ENCODE results near the gene XBP1. TPM values are rescaled to one million over a fixed set of nuclear protein-coding genes. Genes with fewer than 3 reads are reported as not detected.

Gene XBP1
- total and polyA plus RNA-seq, 2 of the 8 experiments (the other 6 are each of a cell fraction or from before 2014, with no cell fraction given): 99.8 to 131 TPM

GRCh38 chr22:28833276-28833923 is 33.0 kb upstream of the XBP1 start:
- Histone ChIP-seq H3K27ac (ENCODE audit: low read depth, low read length) (no peak overlapping the region), H3K23me2 (ENCODE audit: low read depth, low read length) (peaks cover 5% of the 10 kb centered on the region; the same call in 1 of the 2 replicates), H4K91ac (replicated peaks; ENCODE audit: insufficient read length, low read length) (no peak overlapping the region), H2BK12ac (ENCODE audit: low read depth, low read length) (no peak overlapping the region), H2AFZ (ENCODE audit: low read length) (no peak overlapping the region), H2BK120ac (replicated peaks; ENCODE audit: low read depth, low read length) (no peak overlapping the region), H3K14ac (ENCODE audit: insufficient read length) (no peak overlapping the region), H3K4me1 (replicated peaks in 1 of 4; ENCODE audit: control insufficient read depth in 3 of 4, insufficient read depth in 4 of 4, low read length in 3 of 4) (no peaks in the 10 kb centered on the region; a peak in 1 of 7 replicates), H2BK20ac (ENCODE audit: low read length) (no peak overlapping the region), H3K4ac (replicated peaks; ENCODE audit: insufficient read length, low read depth, low read length) (no peak overlapping the region), H4K8ac (ENCODE audit: extremely low read depth, insufficient read depth, low read length) (no peak overlapping the region), H3K9ac (replicated peaks in 1 of 4; ENCODE audit: extremely low read depth in 1 of 4, low read depth in 3 of 4, low read length in 3 of 4) (no peak overlapping the region), H3K4me2 (ENCODE audit: insufficient read depth in 1 of 2, low read depth in 2 of 2, low read length in 2 of 2) (no peak overlapping the region), H2BK15ac (ENCODE audit: low read length) (no peak overlapping the region), H3K27me3 (replicated peaks in 1 of 4; ENCODE audit: control insufficient read depth in 3 of 4, extremely low read depth in 1 of 4, insufficient read depth in 3 of 4, low read length in 3 of 4) (no peaks in the 10 kb centered on the region), H3K79me2 (ENCODE audit: control insufficient read depth in 1 of 2, insufficient read depth in 2 of 2, low read length in 2 of 2) (no peaks in the 10 kb centered on the region), H3K9me3 (ENCODE audit: insufficient read depth in 2 of 2, low read depth in 1 of 2, low read length in 1 of 2) (no peaks in the 10 kb centered on the region), H3K79me1 (ENCODE audit: low read depth, low read length) (no peaks in the 10 kb centered on the region), H3K18ac (ENCODE audit: extremely low read depth, low read length) (no peak overlapping the region), H3K36me3 (ENCODE audit: control insufficient read depth in 2 of 4, insufficient read depth in 4 of 4, low read length in 3 of 4) (no peaks in the 10 kb centered on the region), H4K20me1 (replicated peaks in 1 of 2; ENCODE audit: control insufficient read depth in 1 of 2, insufficient read depth in 2 of 2, low read length in 2 of 2) (peaks cover 0 to 2% of the 10 kb centered on the region in 2 experiments), H2BK5ac (ENCODE audit: low read depth, low read length) (no peak overlapping the region), H4K5ac (ENCODE audit: insufficient read length, low read depth, low read length) (no peak overlapping the region), H3K23ac (ENCODE audit: insufficient read length) (no peak overlapping the region), H2AK5ac (ENCODE audit: low read depth, low read length) (no peak overlapping the region), H3K4me3 (ENCODE audit: extremely low read depth in 1 of 4, insufficient read depth in 2 of 4, low read depth in 3 of 4, low read length in 4 of 4) (no peak overlapping the region), H3K56ac (replicated peaks; ENCODE audit: insufficient read length, low read depth, low read length) (no peak overlapping the region)
- TF ChIP-seq BRCA1 (IDR thresholded peaks at IDR 0.05; ENCODE audit: low read depth, low read length) (no peak), EZH2 (IDR thresholded peaks at IDR 0.05; ENCODE audit: low read depth, low read length, severe bottlenecking) (no peak), RBBP5 (IDR thresholded peaks at IDR 0.05; ENCODE audit: borderline replicate concordance, low read depth, low read length) (no peak), CEBPB (IDR thresholded peaks at IDR 0.05; ENCODE audit: low read depth, low read length) (no peak)
- DNase-seq (ENCODE audit: low read depth in 1 of 2, low spot score in 2 of 2) (no peak), FAIRE-seq (no peak)
- 81% methylated on average over 3 of the region's 3 CpGs; no CpG with 5 or more reads in 1 of the 2 experiments for WGBS, 2 experiments (ENCODE audit: extremely low coverage in 1 of 2, insufficient coverage in 1 of 2, insufficient read length in 1 of 2, insufficient replicate concordance in 2 of 2, low coverage in 1 of 2, low lambda C conversion rate in 2 of 2, missing lambda C conversion rate in 1 of 2)
- POLR2A ChIA-PET (ENCODE audit: partially characterized antibody): interaction anchor here (0.7 kb wide), 1 partner anchor 233 kb away, joined by 3 read pairs; no protein-coding TSS in a partner anchor
- CTCF ChIA-PET (ENCODE audit: partially characterized antibody): interaction anchor here (0.6 to 1.8 kb wide), 4 partner anchors 14 to 421 kb away, joined by 3 to 11 read pairs (median 4); no protein-coding TSS in a partner anchor

All from H1 (cell line).